IMR-90 (cell line): ENCODE measurements around the gene MICB.

Source experiments
- BHLHE40 ChIP-seq: fragments of 150-350 bp; IDR thresholded peaks from 2 replicates; pipeline ENCODE4 v1.6.1; 2016; ENCODE audit warnings: mild to moderate bottlenecking, low read depth, low read length
- CEBPB ChIP-seq: IDR thresholded peaks from 2 replicates; pipeline ENCODE4 v1.6.1; 2012; ENCODE audit warnings: low read depth, low read length, improper control_type of control experiment
- CHD1 ChIP-seq: IDR thresholded peaks from 2 replicates; pipeline ENCODE4 v1.6.1; 2012; ENCODE audit warnings: low read depth, low read length, improper control_type of control experiment
- CTCF ChIP-seq: conservative IDR thresholded peaks from 2 replicates; pipeline ENCODE4 v1.5.1; 2012; ENCODE audit warnings: mild to moderate bottlenecking, low read depth, low read length, improper control_type of control experiment
- ELK1 ChIP-seq: fragments of 150-350 bp; IDR thresholded peaks from 2 replicates; pipeline ENCODE4 v1.6.1; 2016; ENCODE audit warnings: low read depth, mild to moderate bottlenecking, low read length, moderate library complexity, borderline replicate concordance
- FOS ChIP-seq: fragments of 150-350 bp; IDR thresholded peaks from 2 replicates; pipeline ENCODE4 v1.6.1; 2016; ENCODE audit warnings: low read depth, low read length
- MAFK ChIP-seq: IDR thresholded peaks from 2 replicates; pipeline ENCODE4 v1.6.1; 2012; ENCODE audit warnings: low read depth, low read length, improper control_type of control experiment
- MXI1 ChIP-seq: IDR thresholded peaks from 2 replicates; pipeline ENCODE4 v1.6.1; 2012; ENCODE audit warnings: low read depth, mild to moderate bottlenecking, low read length, moderate library complexity, borderline replicate concordance
- POLR2A ChIP-seq: IDR thresholded peaks from 2 replicates; pipeline ENCODE4 v1.6.1; 2012; ENCODE audit warnings: mild to moderate bottlenecking, low read depth, low read length
- RAD21 ChIP-seq: IDR thresholded peaks from 2 replicates; pipeline ENCODE4 v1.6.1; 2012; ENCODE audit warnings: low read length, improper control_type of control experiment
- RFX5 ChIP-seq: IDR thresholded peaks from 2 replicates; pipeline ENCODE4 v1.8.0; 2012; ENCODE audit warnings: low read depth, mild to moderate bottlenecking, low read length, moderate library complexity
- SMC3 ChIP-seq: fragments of 150-350 bp; IDR thresholded peaks from 2 replicates; pipeline ENCODE4 v1.6.1; 2016; ENCODE audit warnings: low read depth, mild to moderate bottlenecking, antibody characterized with exemption, low read length, moderate library complexity
- USF2 ChIP-seq: fragments of 150-350 bp; IDR thresholded peaks from 2 replicates; pipeline ENCODE4 v1.6.1; 2017; ENCODE audit warnings: mild to moderate bottlenecking, antibody characterized with exemption, low read length, low read depth

GRCh38 chr6:31465718-31466117, 32.2 kb upstream of the MICB start:
- TF ChIP-seq CEBPB (no peak), POLR2A (no peak), CTCF (no peak), SMC3 (no peak), RAD21 (no peak), ELK1 (no peak), RFX5 (no peak), USF2 (no peak), MAFK (no peak), BHLHE40 (no peak), FOS (no peak), CHD1 (no peak), MXI1 (no peak)
